Lung (tissue), 12 donors: ENCODE results near the gene GADD45B. TPM values are rescaled to one million over a fixed set of nuclear protein-coding genes. Genes with fewer than 3 reads are reported as not detected.
A peak's percentile ranks its signal among the peaks of the same experiment; 100 is the strongest.

Experiments used
- ATAC-seq: fragments of 200-7000 bp; cut with Tn5 transposase; one replicate; pipeline ENCODE4 v1.9.1; 2020; ENCODE audit warnings: moderate number of reproducible peaks; ENCODE audit not compliant: insufficient read depth, low FRiP score
- DNase-seq, 3 donors: peaks; one replicate each; pipeline ENCODE4 v3.0.0-alpha.2; 2013 to 2017
- H3K27ac ChIP-seq, 2 donors: one replicate each; pipeline ENCODE4 v1.5.1; 2013; ENCODE audit warnings: mild to moderate bottlenecking in 2 of 2, moderate library complexity in 2 of 2, control low read depth in 1 of 2, inconsistent platforms in 1 of 2, low read depth in 1 of 2, low read length in 1 of 2
- H3K27me3 ChIP-seq, 3 donors: one replicate each; pipeline ENCODE4 v1.5.1; 2013; ENCODE audit warnings: low read length in 2 of 3; ENCODE audit not compliant: control insufficient read depth in 3 of 3, insufficient read depth in 3 of 3
- H3K36me3 ChIP-seq, 4 donors: one replicate each; pipeline ENCODE4 v1.5.1; 2013; ENCODE audit warnings: low read length in 4 of 4, mild to moderate bottlenecking in 1 of 4, moderate library complexity in 1 of 4; ENCODE audit not compliant: control insufficient read depth in 4 of 4, insufficient read depth in 4 of 4
- H3K4me1 ChIP-seq, 5 donors: one replicate each; pipeline ENCODE4 v1.5.1; 2013; ENCODE audit warnings: low read length in 5 of 5, mild to moderate bottlenecking in 2 of 5, moderate library complexity in 1 of 5; ENCODE audit not compliant: control insufficient read depth in 5 of 5, insufficient read depth in 5 of 5
- H3K4me3 ChIP-seq: one replicate; pipeline ENCODE4 v1.5.1; 2013; ENCODE audit warnings: mild to moderate bottlenecking, control low read depth, moderate library complexity
- H3K9ac ChIP-seq, 2 donors: one replicate each; pipeline ENCODE4 v1.5.1; 2013; ENCODE audit warnings: low read length in 2 of 2, control low read depth in 1 of 2; ENCODE audit not compliant: insufficient read depth in 1 of 2
- H3K9me3 ChIP-seq, 4 donors: one replicate each; pipeline ENCODE4 v1.5.1; 2013; ENCODE audit warnings: low read length in 3 of 4, mild to moderate bottlenecking in 1 of 4, moderate library complexity in 1 of 4; ENCODE audit not compliant: control insufficient read depth in 4 of 4, insufficient read depth in 3 of 4
- WGBS, 2 donors: extraction: QIAGEN DNeasy Blood & Tissue Kit; methylation state at CpG; one replicate each; pipeline ENCODE4 v1.1.7; 2013; 5-methylcytosine and 5-hydroxymethylcytosine counted together
- polyA plus RNA-seq, 2 donors: library from polyadenylated mRNA; stranded (reverse); fragments of 200-250 nt; gene quantifications; one replicate each; pipeline ENCODE4 v1.2.1, GENCODE V29; 2013
- total RNA-seq, 2 donors: library from RNA; depleted of rRNA in 1 of 2; stranded (reverse); fragments of >200 nt in 1 of 2; gene quantifications; one replicate each; pipeline ENCODE4 v1.2.1, GENCODE V29; 2014 to 2021
- TF ChIP-seq, protein P1 (sequence below): IDR thresholded peaks from 2 replicates; pipeline ENCODE4 v1.5.1; 2012; ENCODE audit warnings: mild to moderate bottlenecking; ENCODE audit errors: control extremely low read depth, extremely low read depth
- donor health status: control.
- donor health status: control.
- donor health status: Bipolar disorder and iron deficiency.
- donor health status: healthy.
- donor health status: DM: yes; HTN: yes; CAD: no.

The GADD45B gene
- total and polyA plus RNA-seq, 4 donors = 81.0 to 405 (median 92.6) TPM

DNA sequence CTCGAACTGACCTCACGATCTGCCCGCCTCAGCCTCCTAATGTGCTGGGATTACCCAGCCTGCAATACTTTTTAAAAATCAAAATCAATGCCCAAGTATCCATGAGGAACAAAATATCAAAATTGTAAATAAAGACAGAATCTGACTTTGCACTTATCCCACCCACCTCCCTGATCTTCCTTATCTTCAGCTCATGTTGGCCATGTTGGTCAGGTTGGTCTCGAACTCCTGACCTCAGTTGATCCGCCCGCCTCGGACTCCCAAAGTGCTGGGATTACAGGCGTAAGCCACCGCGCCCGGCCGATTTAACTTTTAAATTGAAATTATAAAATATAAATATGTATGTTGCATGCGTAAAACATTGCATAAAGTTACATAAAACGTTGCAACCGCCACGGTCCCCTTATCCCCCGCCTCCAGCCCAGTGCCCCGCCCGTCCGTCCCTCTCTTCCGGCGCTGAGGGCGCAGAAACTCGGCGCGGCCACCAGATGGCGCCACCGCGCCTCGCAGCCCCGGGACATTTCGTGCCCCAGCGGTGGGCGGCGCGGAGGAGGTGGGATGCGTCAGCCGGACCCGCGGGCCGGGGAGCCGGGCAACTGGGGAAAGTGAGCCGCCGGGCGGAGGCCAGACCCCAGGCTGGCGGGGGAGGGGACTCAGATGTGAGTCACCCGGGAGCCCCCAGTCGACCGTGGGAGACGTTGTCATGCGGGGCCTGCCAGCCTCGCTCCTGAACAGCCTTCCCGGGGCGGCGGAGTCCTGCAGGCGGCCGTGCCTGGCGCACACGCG is 1.5 kb upstream of the GADD45B start:
- TF ChIP-seq, protein P1, sequence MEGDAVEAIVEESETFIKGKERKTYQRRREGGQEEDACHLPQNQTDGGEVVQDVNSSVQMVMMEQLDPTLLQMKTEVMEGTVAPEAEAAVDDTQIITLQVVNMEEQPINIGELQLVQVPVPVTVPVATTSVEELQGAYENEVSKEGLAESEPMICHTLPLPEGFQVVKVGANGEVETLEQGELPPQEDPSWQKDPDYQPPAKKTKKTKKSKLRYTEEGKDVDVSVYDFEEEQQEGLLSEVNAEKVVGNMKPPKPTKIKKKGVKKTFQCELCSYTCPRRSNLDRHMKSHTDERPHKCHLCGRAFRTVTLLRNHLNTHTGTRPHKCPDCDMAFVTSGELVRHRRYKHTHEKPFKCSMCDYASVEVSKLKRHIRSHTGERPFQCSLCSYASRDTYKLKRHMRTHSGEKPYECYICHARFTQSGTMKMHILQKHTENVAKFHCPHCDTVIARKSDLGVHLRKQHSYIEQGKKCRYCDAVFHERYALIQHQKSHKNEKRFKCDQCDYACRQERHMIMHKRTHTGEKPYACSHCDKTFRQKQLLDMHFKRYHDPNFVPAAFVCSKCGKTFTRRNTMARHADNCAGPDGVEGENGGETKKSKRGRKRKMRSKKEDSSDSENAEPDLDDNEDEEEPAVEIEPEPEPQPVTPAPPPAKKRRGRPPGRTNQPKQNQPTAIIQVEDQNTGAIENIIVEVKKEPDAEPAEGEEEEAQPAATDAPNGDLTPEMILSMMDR = peak; percentile 98
- ATAC-seq (peak; percentile 59), DNase-seq (peak; percentile 83 to 88 (median 86))
- Histone ChIP-seq H3K4me3 (peak overlapping the region; percentile 37), H3K9ac (no peak overlapping the region), H3K27ac (peak overlapping the region; percentile 87 to 95), H3K36me3 (peaks cover 0 to 8% (median 0%) of the 10 kb centered on the region in 4 donors), H3K4me1 (peaks cover 2 to 34% (median 4%) of the 10 kb centered on the region in 5 donors), H3K9me3 (no peaks in the 10 kb centered on the region), H3K27me3 (peaks cover 0 to 3% (median 0%) of the 10 kb centered on the region in 3 donors)
- 6% methylated on average over 60 of the region's 60 CpGs for WGBS, 2 donors

DNA sequence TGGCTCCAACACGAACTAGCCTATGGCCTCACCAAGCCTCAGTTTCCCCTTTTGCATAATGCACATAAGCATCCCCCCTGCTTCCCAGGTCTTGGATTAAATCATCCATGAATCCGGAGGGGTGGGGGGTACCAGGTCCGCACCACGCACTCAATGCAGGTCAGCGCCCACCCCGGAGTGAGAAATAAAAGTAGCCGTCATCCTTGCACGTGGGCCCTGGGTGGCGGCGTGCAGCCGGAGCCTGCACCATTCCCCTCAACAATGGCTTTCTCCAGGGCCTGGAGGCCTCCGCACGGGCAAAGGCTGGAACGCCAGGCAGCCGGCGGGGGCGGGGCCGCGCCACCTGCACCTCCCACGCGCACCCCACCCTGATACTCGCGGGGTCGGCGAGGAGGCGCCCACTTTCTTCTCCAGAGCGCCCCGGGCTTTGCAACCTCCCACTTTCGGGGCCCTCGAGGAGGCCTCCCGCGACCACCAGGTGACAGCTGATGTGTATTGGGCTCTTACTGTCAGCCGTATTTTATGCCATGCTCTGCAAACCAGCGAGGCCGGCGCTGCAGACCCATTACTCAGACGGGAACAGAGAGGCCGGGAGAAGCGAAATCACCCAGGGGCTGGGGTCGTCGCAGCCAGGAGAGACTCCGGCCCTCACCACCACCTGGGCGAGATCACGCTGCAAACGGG is 767 bp upstream of the GADD45B start:
- Histone ChIP-seq H3K9me3 (no peaks in the 10 kb centered on the region), H3K4me3 (peak overlapping the region; percentile 53), H3K27me3 (peaks cover 0 to 3% (median 0%) of the 10 kb centered on the region in 3 donors), H3K36me3 (peaks cover 0 to 8% (median 0%) of the 10 kb centered on the region in 4 donors), H3K4me1 (peaks cover 0 to 36% (median 4%) of the 10 kb centered on the region in 5 donors), H3K9ac (no peak overlapping the region), H3K27ac (peak overlapping the region; percentile 87 to 95)
- TF ChIP-seq, protein P1 = no peak
- ATAC-seq (no peak), DNase-seq (peak in 1 of 3 donors; percentile 38)
- 0% methylated on average over 45 of the region's 45 CpGs for WGBS, 2 donors

DNA sequence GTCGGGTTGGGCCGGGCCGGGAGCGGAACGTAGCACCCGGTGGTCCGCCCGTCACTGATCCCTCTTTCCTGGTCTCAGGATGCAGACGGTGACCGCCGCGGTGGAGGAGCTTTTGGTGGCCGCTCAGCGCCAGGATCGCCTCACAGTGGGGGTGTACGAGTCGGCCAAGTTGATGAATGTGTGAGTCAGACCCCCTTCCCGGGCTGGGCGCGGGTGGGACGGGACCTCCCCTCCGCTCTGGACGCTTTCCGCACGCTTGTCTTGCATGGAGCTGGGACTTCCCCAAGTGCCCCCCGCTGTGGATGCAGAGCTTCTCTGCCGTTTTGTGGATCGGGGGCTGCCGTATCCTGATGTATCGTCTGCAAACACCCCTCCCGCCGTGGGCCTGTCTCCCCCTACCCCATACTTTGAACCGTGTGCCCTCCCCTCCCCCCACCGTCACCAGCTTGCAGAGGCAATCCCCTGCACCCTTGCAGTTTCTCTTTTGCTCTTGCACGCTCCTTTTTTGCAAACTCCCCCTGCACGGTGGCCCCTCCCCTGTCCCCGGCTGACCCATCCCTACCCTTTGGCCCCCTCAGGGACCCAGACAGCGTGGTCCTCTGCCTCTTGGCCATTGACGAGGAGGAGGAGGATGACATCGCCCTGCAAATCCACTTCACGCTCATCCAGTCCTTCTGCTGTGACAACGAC is 669 bp downstream of the GADD45B start:
- peak overlapping the region; percentile 85 to 87 for H3K27ac ChIP-seq

More for the DNA sequence above, 669 bp downstream of the GADD45B start:
- H3K4me1 ChIP-seq = peaks cover 0 to 36% (median 4%) of the 10 kb centered on the region in 5 donors
- H3K4me3 ChIP-seq = peak overlapping the region; percentile 84
- WGBS, 2 donors = 0 to 1% methylated on average over 41 to 42 of the region's 42 CpGs
- TF ChIP-seq, protein P1 = no peak
- peak overlapping the region in 1 of 2 donors; percentile 37 for H3K9ac ChIP-seq
- H3K27me3 ChIP-seq = peaks cover 0 to 4% (median 0%) of the 10 kb centered on the region in 3 donors
- peaks cover 0 to 8% (median 0%) of the 10 kb centered on the region in 4 donors for H3K36me3 ChIP-seq
- peak; percentile 1 for ATAC-seq
- DNase-seq = peak; percentile 41 to 45 (median 42)
- no peaks in the 10 kb centered on the region for H3K9me3 ChIP-seq
